ENCODE measurements around the gene ABTB2. TPM values are rescaled to one million over a fixed set of nuclear protein-coding genes. Genes with fewer than 3 reads are reported as not detected.

Gene ABTB2
- total RNA-seq, 2 donors from 2014 or later, result 2.1 to 4.3 TPM

DNA sequence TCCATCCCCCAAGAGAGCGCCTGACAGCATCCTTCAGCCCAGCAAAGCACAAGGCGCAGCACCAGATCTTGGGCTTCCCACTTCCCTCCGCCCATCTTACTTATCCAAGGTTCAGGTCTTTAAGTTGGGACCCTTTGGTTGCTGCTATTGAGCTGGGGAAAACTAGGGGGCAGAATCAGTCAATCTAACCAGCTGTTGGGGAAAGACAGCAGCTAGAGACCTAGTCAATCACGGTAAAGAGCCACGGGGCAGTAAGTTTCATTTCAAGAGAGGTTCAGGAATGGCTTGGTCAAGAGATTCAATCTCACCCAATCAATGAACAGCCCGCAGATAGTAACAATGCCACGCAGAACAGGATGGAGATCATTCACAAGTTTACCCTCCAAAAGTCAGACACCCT is 1.7 kb downstream of the ABTB2 start:
- no peak for ATAC-seq
- Histone ChIP-seq H3K4me1 (peaks cover 31% of the 10 kb centered on the region), H3K27ac (no peak overlapping the region), H3K9me3 (no peaks in the 10 kb centered on the region), H3K36me3 (replicated peaks in 1 of 2; ENCODE audit: insufficient read depth in 1 of 2, low read depth in 2 of 2) (no peaks in the 10 kb centered on the region), H3K27me3 (no peaks in the 10 kb centered on the region), H3K4me3 (no peak overlapping the region)
- TF ChIP-seq POLR2A (IDR thresholded peaks at IDR 0.05), result no peak
- TF ChIP-seq CTCF (IDR thresholded peaks at IDR 0.05), result no peak
- intact Hi-C loops (cut with DNase I), result no loop called here
- DNase-seq, result no peak
- WGBS, 2 donors, result 56 to 67% methylated on average over 7 of the region's 7 CpGs

GRCh38 chr11:34355726-34356125 is 2.1 kb downstream of the ABTB2 start:
- 74 to 89% methylated on average over 3 of the region's 3 CpGs for WGBS, 2 donors
- Histone ChIP-seq H3K4me1 (peaks cover 31% of the 10 kb centered on the region), H3K27ac (no peak overlapping the region), H3K9me3 (no peaks in the 10 kb centered on the region), H3K27me3 (no peaks in the 10 kb centered on the region), H3K4me3 (no peak overlapping the region), H3K36me3 (replicated peaks in 1 of 2; ENCODE audit: insufficient read depth in 1 of 2, low read depth in 2 of 2) (no peaks in the 10 kb centered on the region)
- TF ChIP-seq POLR2A (IDR thresholded peaks at IDR 0.05) (no peak), CTCF (IDR thresholded peaks at IDR 0.05) (no peak)
- intact Hi-C loops (cut with DNase I), result no loop called here
- DNase-seq, result no peak
- ATAC-seq, result no peak

- DNase-seq, result no peak
- intact Hi-C loops (cut with DNase I), result no loop called here
- Histone ChIP-seq H3K9me3 (no peaks in the 10 kb centered on the region), H3K36me3 (replicated peaks in 1 of 2; ENCODE audit: insufficient read depth in 1 of 2, low read depth in 2 of 2) (no peaks in the 10 kb centered on the region), H3K4me3 (no peak overlapping the region), H3K27me3 (no peaks in the 10 kb centered on the region), H3K4me1 (peaks cover 31% of the 10 kb centered on the region), H3K27ac (no peak overlapping the region)
- no peak for ATAC-seq
- no peak for TF ChIP-seq CTCF (IDR thresholded peaks at IDR 0.05)
- TF ChIP-seq POLR2A (IDR thresholded peaks at IDR 0.05), result no peak
These were observed 3.0 kb downstream of the ABTB2 start for GRCh38 chr11:34354782-34355181.

GRCh38 chr11:34353881-34354280 is 3.9 kb downstream of the ABTB2 start:
- no peak for ATAC-seq
- intact Hi-C loops (cut with DNase I), result no loop called here
- no peaks in the 10 kb centered on the region for H3K9me3 ChIP-seq
- H3K36me3 ChIP-seq (replicated peaks in 1 of 2; ENCODE audit: insufficient read depth in 1 of 2, low read depth in 2 of 2), result no peaks in the 10 kb centered on the region
- no peak for TF ChIP-seq CTCF (IDR thresholded peaks at IDR 0.05)
- H3K27ac ChIP-seq, result no peak overlapping the region
- no peaks in the 10 kb centered on the region for H3K27me3 ChIP-seq
- 79 to 94% methylated on average over 4 of the region's 4 CpGs for WGBS, 2 donors
- no peak for DNase-seq
- no peak overlapping the region for H3K4me3 ChIP-seq
- H3K4me1 ChIP-seq, result peaks cover 30% of the 10 kb centered on the region

GRCh38 chr11:34351687-34352469 is 5.9 kb downstream of the ABTB2 start:
- no peaks in the 10 kb centered on the region for H3K9me3 ChIP-seq
- no peak for TF ChIP-seq CTCF (IDR thresholded peaks at IDR 0.05)
- TF ChIP-seq POLR2A (IDR thresholded peaks at IDR 0.05), result no peak
- ATAC-seq (no peak), DNase-seq (no peak)
- H3K27ac ChIP-seq, result no peak overlapping the region
- no peaks in the 10 kb centered on the region for H3K36me3 ChIP-seq (replicated peaks in 1 of 2; ENCODE audit: insufficient read depth in 1 of 2, low read depth in 2 of 2)
- 86 to 92% methylated on average over 4 of the region's 4 CpGs for WGBS, 2 donors
- no peaks in the 10 kb centered on the region for H3K27me3 ChIP-seq
- H3K4me1 ChIP-seq, result peaks cover 15% of the 10 kb centered on the region
- H3K4me3 ChIP-seq, result no peak overlapping the region
- intact Hi-C loops (cut with DNase I), result no loop called here

Measured in body of pancreas (tissue), 4 donors.